ENCODE data around the gene AXIN1.

Gene AXIN1

DNA sequence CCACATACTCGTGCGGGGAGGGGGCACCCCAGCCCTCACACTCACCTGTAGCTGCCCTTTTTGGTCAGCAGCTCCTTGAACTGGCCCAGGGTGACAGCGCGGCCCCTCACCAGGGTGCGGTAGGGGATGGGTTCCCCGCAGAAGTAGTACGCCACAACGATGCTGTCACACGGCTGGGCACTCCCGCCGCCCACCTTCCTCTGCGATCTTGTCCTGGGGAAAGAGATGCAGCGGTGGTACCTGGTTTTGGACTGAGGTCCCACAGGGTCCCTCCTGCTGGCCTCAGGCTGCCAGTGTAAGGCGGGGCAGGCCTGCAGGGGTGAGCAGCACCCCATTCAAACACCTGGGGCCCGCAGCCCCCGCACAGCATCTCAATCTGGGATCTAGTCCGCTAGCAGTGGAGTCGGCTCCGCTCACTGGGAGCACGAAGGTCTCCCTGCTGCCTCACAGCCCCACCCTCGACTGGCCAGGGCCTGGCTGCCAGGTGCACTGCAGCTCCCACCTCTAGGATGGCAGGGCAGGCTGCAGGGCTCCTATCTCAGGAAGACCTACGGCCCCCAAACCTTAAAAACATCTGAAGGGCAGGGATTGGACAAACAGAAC, 63.0 kb downstream of the AXIN1 start:
- no peak overlapping the region for H3K4me3 ChIP-seq (ENCODE audit: low read depth, low read length)
- TF ChIP-seq, protein P1, sequence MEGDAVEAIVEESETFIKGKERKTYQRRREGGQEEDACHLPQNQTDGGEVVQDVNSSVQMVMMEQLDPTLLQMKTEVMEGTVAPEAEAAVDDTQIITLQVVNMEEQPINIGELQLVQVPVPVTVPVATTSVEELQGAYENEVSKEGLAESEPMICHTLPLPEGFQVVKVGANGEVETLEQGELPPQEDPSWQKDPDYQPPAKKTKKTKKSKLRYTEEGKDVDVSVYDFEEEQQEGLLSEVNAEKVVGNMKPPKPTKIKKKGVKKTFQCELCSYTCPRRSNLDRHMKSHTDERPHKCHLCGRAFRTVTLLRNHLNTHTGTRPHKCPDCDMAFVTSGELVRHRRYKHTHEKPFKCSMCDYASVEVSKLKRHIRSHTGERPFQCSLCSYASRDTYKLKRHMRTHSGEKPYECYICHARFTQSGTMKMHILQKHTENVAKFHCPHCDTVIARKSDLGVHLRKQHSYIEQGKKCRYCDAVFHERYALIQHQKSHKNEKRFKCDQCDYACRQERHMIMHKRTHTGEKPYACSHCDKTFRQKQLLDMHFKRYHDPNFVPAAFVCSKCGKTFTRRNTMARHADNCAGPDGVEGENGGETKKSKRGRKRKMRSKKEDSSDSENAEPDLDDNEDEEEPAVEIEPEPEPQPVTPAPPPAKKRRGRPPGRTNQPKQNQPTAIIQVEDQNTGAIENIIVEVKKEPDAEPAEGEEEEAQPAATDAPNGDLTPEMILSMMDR (IDR thresholded peaks at IDR 0.05), result no peak
- H3K4me1 ChIP-seq, result no peaks in the 10 kb centered on the region
- H3K9me3 ChIP-seq (ENCODE audit: control insufficient read depth, low read length), result no peaks in the 10 kb centered on the region
- no peaks in the 10 kb centered on the region for H3K79me2 ChIP-seq
- no peak overlapping the region for H3K4me2 ChIP-seq (ENCODE audit: low read length)
- no peak overlapping the region for H3K27ac ChIP-seq
- no peaks in the 10 kb centered on the region for H3K27me3 ChIP-seq (ENCODE audit: control insufficient read depth, insufficient read depth, low read length)
- H2AFZ ChIP-seq, result no peak overlapping the region
- no peaks in the 10 kb centered on the region for H3K36me3 ChIP-seq (ENCODE audit: control insufficient read depth, insufficient read depth, low read length)
- no peak overlapping the region for H3K9ac ChIP-seq

DNA sequence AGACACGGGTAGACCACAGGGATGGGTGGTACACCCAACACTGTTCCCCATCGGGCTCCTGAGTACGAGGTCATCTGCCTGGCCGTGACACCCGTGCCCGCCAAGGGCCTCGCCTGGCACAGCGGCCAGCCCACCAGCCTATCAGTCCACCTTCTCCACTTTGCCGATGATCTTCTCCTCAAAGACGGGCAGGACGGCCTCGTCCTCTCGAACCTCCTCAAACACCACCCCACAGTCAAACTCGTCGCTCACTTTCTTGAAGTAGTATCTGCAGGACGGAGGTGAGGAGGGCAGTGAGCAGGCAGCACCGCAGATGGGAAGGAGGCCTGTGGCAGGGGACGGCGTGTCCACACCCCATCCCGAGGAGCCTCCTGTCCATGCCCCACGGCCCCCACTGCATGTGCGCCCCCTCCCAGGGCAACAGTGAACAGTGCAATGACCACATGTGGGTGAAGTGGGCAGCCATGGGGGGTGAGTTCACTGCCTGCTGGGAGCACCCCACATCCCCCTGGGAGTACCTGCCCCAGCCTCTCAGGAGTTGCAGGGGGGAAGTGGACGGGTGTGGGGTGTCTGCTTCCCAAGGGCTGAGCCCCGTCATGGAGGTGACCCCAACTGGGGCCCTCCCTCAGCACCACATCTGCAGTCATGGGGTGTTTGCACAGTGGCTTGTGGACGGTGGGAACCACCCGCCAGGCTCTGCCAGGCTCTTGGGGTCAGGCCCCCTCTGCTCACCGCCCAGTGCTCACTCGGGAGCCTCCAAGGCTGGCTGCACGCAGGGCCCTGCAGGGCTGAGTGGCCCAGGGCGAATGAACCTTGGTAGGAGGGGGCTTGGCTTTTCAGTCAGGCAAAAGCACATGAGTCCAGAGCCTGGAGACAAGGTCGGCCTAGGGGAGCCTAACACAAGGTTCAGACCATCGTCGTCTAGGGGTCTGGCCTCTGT, 64.3 kb downstream of the AXIN1 start:
- Histone ChIP-seq H3K36me3 (ENCODE audit: control insufficient read depth, insufficient read depth, low read length) (no peaks in the 10 kb centered on the region), H3K27me3 (ENCODE audit: control insufficient read depth, insufficient read depth, low read length) (no peaks in the 10 kb centered on the region), H3K9me3 (ENCODE audit: control insufficient read depth, low read length) (no peaks in the 10 kb centered on the region), H3K4me3 (ENCODE audit: low read depth, low read length) (no peak overlapping the region), H3K4me2 (ENCODE audit: low read length) (no peak overlapping the region), H3K9ac (no peak overlapping the region), H3K4me1 (no peaks in the 10 kb centered on the region), H3K27ac (no peak overlapping the region), H2AFZ (no peak overlapping the region), H3K79me2 (no peaks in the 10 kb centered on the region)
- TF ChIP-seq, protein P1 (IDR thresholded peaks at IDR 0.05), result no peak

DNA sequence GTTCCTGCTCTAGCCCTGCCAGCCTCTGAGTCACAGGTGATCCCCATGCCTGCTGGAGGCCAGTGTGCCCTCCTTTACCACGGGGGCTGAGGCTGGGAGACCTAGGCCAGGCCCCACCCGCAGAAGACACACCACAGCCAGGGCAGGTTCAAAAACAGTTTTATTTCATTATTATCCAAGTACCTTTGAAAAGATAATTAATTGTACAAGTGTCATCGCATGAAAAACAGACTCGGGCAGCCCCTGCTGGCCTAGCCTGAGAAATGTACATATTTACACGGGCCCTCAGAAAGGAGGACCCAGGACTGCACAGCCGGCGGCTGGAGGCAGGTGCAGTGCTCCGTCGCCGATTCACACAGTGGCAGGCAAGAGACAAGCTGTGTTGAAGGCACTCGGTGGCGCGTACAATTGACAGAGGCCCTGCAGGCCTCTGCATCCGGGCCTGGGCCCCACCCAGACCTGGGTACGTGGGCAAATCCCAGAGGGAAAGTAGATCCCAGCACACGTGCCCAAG, 65.2 kb downstream of the AXIN1 start:
- Histone ChIP-seq H3K9ac (no peak overlapping the region), H2AFZ (no peak overlapping the region), H3K4me2 (ENCODE audit: low read length) (no peak overlapping the region), H3K27me3 (ENCODE audit: control insufficient read depth, insufficient read depth, low read length) (no peaks in the 10 kb centered on the region), H3K9me3 (ENCODE audit: control insufficient read depth, low read length) (no peaks in the 10 kb centered on the region), H3K36me3 (ENCODE audit: control insufficient read depth, insufficient read depth, low read length) (no peaks in the 10 kb centered on the region), H3K4me1 (no peaks in the 10 kb centered on the region), H3K4me3 (ENCODE audit: low read depth, low read length) (no peak overlapping the region), H3K27ac (no peak overlapping the region), H3K79me2 (no peaks in the 10 kb centered on the region)
- TF ChIP-seq, protein P1 (IDR thresholded peaks at IDR 0.05), result no peak

DNA sequence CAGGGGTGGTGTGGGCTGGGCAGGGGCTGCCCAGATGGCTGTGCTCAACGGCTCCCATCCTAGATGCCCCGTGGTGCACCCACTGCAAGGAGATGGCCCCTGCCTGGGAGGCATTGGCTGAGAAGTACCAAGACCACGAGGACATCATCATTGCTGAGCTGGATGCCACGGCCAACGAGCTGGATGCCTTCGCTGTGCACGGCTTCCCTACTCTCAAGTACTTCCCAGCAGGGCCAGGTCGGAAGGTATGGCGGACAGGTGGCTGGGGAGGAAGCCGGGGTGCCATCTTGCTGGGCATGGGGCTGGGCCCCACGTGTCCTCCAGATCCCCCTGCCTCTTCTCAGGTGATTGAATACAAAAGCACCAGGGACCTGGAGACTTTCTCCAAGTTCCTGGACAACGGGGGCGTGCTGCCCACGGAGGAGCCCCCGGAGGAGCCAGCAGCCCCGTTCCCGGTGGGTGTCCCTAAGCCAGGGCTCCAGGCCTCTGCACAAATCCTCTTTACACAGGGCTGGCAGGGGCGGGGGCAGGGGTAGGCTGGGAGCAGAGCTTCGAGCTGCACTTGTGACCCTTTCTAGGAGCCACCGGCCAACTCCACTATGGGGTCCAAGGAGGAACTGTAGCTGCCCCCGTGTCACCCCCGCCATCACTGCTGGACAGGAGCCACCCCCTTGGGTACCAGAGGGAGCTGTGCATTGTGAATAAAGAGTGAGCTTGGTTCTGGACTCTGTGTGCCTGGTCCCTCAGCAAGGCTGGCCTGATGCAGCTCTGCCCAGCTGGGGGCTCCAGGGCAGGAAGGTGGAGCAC, 65.8 kb downstream of the AXIN1 start:
- no peak overlapping the region for H3K4me3 ChIP-seq (ENCODE audit: low read depth, low read length)
- no peak overlapping the region for H3K4me2 ChIP-seq (ENCODE audit: low read length)
- no peak overlapping the region for H3K9ac ChIP-seq
- no peaks in the 10 kb centered on the region for H3K27me3 ChIP-seq (ENCODE audit: control insufficient read depth, insufficient read depth, low read length)
- H3K4me1 ChIP-seq, result no peaks in the 10 kb centered on the region
- H2AFZ ChIP-seq, result no peak overlapping the region
- H3K79me2 ChIP-seq, result no peaks in the 10 kb centered on the region
- no peaks in the 10 kb centered on the region for H3K36me3 ChIP-seq (ENCODE audit: control insufficient read depth, insufficient read depth, low read length)
- TF ChIP-seq, protein P1 (IDR thresholded peaks at IDR 0.05), result no peak
- H3K27ac ChIP-seq, result no peak overlapping the region
- no peaks in the 10 kb centered on the region for H3K9me3 ChIP-seq (ENCODE audit: control insufficient read depth, low read length)

Measured in parathyroid adenoma (tissue), 2 donors.